ENCODE data around the gene FBXO8.

Gene FBXO8

DNA sequence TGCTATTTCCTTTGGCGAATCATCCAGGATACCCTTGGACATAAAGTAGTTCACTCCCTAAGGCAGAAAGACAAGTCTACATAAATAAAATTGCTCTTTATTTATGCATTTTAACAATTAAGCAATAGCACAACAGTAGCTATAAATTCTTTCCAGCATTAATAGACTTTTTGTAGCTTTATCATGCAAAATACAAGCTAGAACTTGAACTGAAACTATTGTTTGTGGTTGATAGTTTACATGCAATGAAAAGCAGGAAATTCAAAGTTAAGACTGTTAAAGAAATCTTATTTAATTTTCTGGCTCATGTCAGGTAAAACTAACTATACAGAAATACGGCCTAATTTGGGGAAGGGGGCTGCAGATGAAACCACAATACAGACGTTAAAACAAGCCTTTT, 42.3 kb downstream of the FBXO8 start:
- DNase-seq, result no peak

DNA sequence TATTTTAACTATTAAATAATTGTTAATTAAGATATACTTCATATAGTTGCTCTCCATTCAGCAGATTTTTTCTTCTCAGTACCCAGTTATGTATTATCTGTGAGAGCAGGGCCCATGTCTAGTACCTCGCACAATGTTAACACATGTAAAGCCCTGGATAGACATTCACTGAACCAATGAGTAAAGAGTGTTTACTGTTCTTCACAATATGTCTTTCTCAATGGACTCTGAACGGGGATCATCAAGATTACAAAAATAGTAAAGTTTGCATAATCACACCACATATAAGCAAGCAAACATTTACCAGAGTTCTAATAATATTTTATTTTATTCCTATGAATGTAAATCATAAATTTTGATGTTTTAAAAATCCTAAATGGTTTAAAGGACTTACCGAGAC, 47.1 kb downstream of the FBXO8 start:
- no peak for DNase-seq

DNA sequence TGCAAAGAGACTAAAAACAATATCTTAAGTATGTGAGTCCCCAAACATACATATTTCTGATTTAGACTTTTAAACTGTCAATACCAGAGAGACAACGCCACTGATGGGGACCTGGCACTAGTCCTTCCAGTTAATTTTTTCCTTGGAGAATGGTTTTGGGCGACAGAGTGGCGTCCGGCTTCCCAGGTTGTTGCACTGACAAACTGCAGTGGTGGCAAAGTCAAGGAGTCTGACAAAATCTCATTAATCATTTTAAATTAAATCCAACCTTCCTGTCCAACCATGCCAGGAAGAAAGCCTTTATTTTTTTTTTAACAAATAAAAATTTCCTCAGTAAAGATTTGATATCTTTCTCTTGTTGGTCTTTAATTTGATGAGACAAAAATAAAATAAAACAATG, 52.8 kb downstream of the FBXO8 start:
- DNase-seq, result no peak

DNA sequence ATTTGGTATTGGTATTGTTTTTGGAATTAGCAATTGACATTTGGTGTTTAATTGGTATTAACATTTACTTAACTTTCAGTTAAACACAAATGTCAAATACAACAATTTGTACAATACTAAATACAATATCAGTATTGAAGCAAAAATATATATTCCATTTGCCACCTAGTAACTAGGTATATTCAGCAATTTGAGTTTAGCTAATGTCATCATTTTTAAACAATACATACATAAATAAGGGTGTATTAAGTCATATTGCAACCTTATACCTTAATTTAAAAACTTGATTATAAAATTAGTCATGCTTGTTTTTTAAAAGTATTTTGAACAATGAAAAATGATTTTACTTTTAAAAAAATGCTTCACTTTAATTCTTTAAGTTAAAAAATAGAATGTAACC, 53.3 kb downstream of the FBXO8 start:
- no peak for DNase-seq

DNA sequence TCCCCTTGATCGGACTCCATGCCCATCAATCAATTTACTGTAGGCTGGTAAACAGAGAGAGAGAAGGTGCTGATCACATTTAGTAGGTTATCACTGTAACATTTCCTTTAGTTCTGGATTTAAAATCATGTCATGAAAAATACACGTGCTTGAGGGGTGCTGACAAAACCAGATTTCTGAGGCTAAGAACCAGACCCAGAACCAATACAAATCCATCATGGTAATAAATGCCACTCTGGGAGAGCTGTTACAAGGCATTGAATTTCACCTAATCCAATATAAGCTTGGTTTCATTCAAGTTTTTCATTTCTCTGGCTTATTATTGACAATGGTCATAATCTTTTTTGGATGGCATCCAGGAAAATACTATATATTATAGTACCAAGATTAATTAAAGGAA, 54.5 kb downstream of the FBXO8 start:
- DNase-seq, result no peak

DNA sequence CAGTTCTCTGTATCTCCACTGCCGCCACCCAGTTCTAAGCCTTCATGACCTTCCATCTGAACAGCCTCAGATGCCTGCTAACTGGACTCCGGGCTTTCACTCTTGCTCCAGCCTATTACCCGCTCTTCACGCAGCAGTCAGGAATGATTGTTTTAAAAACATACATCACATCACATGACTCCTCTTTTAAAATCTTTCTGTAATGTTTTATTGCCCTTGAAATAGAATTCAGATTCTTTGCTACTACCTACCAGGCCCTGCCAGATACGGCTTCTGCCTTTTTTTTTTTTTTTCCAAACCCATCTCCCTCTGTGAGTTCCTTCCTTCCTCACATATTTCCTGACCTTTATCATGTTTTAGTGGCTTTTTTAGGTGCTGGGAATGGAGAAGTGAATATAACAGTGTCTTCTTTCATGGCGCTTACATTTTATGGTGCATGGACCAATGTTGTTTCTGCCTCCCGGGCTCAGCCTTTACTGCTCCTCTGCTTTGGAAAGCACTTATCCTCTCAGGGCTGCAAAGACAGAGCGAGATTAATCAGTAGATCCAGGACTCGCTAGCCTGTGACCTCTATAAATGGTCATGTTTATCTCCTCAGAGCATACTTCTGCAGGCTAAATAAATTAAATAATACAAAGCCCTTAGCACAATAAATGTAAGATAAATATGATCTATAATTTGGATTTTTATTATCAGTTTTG, 58.0 kb downstream of the FBXO8 start:
- no peak for DNase-seq

DNA sequence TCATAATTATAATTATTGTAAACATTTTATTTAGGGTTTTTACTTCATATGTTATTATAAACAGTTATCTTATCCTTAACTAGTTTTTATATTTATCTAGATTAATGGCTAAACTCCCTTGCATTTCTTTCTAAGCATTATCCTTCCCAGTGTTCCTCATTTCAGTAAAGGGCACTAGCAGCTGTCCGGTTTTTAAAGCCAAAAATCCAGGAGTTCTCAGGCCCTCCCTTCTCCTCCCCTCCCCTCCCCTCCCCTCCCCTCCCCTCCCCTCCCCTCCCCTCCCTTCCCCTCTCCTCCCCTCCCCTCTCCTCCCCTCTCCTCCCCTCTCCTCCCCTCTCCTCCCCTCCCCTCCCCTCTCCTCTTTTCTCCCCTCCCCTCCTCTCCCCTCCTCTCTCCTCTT, 58.9 kb downstream of the FBXO8 start:
- no peak for DNase-seq

DNA sequence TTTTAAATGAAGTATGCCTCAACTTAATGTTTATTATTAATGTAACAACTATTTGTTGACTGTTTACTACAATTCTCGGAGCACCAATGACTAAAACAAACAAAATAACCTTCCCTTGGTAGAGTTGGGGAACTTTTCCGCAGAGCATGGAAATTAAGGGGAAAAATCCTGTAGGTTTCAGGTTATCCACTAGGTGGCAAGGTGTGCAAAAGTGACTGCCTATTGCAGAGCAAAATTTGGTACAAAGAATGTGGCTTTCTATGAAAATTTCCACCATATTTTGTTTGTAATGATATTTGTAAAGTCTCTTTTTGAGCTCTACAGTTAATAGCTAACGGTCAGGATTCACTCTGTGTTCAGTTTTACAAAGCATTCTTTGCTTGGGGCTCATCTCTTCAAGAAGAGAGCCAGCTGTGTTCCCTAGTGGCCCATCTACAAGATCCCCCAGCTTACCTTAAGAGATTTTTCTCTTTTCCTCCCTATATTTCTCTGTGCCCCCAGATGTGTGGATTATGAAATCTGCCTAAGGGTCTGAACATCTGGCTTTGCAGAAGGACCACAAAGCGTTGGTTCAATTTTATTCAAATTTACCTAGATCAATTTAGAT, 61.1 kb downstream of the FBXO8 start:
- peak; percentile 33 for DNase-seq

DNA sequence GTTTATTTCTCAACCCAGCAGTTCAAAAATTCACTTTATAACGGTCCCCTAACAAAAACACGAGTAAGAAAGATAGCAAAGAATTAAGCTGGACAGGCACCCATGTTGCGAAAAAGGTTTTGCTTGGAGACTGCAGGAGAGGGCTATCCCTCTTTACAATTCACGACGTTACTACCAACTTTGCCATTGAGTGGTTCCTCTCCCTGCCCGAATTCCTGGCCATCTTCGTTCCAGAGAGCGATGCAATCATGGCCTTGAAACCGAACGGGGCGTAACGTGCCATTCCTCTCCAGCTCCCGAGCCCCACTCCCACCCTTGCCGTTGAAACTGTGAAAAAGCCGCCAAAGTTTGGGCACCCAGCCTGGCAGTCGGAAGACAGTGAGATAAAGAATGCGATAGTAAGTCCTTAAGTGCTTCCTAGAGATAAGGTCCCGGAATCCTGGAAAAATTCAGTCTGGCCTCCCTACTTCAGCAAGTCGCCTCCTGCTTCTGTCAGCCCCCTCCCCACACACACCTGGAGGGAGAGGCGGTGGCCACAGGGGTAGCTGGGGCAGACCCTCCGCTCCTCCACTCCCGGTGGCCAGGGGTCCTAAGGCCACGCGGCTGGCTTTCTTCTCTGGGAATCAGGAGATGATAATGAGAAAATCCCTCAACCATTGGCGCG, 65.2 kb downstream of the FBXO8 start:
- DNase-seq, result no peak

DNA sequence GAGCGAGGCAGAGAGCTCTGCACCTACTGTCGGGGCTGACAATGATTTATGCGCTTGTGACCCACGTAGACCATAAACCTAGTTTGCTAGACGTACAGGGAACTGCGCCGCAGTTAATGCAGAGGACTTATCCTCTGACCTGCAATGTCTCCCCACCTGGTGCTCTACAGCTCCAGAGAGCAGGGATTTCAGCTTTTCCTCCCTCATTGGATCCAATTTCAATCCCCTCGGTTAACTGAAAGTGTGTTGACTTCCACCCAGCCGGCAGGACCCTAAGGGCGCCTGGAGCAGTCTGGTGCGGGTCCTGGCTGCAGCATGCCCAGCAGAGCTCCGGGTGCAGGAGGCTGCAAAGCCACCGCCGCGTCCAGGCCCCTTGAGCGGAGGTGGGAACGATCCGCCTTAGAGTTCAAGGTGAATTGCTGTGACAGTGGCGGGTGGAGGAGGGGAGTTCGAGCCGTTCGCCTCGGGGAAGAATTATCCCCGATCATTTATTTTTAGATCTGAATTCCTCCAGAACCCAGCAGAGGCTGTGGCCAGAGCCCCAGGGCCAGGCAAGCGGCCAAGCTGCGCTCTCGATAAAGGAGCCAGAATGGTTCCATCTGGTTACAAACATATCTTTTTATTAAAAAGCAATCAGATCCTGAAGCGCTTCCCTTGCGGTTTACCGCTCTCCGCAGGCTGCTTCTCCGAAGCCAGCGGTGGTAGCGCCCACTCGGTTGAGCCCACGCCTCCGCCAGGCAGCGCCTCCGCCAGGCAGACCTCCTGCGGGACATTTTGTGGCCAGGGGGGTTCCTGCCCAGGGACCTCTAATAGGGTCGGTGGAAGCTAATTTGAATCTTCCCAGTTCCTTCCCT, 66.0 kb downstream of the FBXO8 start:
- DNase-seq, result peak; percentile 20

DNA sequence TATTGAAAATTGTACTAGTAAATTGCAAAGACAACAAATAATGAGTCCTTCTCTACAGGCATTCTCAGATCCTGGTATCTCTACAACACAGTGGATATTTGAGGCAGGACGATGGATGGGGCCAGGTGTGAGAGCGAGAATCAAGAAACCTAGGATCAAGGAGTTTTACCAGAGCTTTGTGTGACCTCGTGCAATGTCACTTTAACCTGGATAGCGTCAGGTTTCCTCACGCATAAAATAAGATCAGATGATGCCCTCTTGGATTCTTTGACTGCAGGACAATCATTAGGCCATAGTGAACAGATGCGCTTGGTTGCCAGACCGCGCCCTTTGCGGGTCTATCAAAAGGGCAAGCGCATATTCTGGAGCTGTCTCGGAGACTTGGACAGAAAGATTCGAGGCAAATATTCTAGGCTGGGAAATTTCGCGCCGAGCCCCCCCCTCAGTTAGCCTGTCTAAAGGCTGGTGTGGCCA, 66.6 kb downstream of the FBXO8 start:
- no peak for DNase-seq

DNA sequence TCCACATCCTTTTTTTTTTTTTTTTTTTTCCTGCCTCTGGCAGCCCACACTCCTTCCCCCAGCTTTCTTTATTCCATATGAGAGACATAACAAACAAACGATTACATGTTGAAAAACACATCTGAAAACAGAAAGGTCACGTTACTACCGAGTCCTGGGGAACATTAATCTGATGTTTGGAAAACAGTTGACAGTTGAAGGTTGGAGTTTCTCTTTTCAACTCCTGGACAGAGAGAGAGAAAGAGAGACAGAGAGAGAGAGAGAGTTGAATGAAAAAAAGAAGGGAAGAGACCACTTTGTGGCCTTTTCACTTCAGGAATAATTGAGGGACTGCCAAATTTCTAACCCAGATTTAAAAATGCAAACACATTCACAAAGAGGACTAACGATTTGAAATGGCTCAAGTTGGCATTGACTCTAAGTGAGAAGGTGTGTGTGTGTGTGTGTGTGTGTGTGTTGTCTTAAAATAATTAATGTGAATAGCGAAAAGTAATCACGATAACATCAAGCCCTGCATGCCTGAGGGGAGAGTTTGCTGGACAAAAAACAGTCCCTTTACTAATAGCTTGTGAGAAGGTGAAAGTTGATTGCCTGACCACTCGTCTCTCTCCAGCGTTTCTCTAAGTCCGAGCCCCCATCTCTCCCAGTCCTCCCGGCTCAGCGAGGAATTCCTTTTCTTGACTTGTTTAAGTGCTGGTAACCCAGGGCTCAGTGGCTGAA, 67.3 kb downstream of the FBXO8 start:
- no peak for DNase-seq

DNA sequence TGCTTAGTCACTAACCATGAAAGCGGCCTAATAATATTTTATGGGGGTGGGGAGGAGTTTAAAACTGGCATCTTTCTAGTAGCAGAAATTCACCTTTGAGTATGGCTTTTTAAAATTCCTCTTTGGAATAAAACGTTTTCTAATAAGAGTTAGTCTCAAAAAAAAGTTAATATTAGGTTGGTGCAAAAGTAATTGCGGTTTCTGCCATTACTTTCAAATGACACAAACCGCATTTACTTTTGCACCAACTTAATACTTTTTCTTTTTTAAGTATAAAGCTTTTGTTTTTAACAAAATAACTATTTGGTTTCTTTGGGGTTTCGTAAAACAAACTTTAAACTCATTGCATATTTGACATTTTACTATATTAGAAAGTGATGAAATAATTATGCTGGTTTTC, 68.4 kb downstream of the FBXO8 start:
- DNase-seq, result no peak

DNA sequence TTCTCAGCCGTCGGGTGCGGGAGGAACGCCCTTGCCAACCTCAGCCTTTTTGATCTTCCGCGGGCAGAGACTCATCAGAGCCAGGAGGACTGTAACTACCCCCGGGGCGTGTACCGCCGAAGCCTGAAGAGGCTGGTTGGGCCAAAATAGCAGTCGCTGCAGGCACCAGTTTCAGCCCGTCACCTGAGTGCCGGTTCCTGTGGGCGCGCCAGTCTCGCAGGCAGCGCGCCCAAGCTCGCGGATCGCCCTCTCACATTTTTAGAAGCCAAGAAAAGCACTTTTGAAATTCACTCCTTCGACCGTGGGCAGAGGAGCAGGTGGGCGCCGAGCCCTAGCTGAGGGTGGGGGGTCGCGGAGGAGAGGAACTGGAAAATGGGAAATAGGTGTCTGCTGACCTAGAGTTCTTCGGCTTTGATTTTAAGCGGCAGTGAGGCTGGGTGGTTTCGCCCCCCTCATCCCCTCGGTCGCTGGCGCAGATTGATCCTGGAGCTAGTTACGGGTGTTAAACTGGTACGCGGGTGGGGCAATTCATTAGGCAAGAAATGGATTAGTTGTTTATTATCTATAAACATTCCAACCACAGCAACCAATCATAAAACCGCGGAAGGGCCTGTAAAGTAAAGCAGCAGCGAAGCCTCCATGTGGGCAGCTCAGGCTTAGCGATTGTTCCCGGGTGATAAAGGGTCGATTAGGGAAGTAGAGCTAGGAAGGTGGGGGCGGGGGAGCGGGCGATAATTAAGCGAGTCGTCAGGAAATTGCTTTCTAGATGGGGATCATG, 69.2 kb downstream of the FBXO8 start:
- no peak for DNase-seq

DNA sequence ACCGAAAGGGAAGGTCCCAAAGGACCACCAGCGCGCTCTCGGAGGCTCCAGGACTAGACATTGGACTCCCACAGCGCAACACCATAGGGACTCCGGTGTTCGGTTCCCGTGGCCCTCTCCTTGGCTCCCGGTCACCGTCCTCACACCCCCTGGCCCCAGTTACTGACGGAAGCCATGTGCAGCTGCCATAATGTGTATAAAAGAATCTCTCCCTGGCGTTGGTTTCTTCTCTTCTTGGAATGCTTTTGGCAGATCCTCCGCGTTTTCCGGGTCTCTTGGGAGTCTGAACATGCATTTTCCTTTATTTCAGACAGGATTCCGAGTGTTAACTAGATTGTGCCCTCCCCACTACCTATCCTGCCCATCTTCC, 69.8 kb downstream of the FBXO8 start:
- DNase-seq, result no peak

DNA sequence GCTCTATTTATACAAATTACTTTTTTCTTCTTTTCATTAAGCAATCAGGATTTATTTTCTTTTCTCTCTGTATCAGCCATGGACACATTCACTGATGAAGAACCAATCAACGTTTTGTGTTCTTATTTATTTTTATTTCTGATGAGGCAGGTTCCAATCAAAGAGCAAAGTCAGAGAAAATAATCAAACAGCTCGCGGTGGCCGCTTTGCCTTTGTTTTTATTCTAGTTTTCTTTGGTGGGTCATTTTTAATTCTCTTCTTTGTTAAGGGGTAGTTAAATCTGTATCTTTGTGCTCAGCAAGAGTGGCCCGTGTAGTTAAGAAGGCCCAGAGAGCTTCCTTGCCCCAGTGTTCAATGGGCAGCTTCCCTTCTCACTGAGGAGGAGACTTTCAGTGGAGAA, 71.4 kb downstream of the FBXO8 start:
- no peak for DNase-seq

DNA sequence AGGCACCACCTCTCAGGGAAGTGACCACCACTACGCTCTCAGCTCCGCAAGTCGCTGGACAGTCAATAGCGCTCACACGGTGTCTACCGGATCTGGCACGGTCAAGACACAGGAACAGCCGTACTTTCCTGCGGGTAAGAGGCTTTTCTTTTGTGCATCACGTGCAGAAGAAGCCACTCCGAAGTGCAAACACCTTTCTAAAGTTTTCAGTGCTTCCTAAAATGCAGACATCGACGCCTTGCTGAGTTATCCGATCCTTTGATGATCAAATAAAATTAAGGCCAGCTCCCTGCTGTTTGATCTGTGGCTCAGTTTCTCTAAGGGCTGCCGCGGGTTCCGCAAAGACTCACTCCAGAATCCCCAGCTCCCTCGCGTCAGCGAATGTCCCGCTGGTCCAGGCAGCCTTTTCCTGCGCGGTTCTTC, 71.8 kb downstream of the FBXO8 start:
- DNase-seq, result no peak

DNA sequence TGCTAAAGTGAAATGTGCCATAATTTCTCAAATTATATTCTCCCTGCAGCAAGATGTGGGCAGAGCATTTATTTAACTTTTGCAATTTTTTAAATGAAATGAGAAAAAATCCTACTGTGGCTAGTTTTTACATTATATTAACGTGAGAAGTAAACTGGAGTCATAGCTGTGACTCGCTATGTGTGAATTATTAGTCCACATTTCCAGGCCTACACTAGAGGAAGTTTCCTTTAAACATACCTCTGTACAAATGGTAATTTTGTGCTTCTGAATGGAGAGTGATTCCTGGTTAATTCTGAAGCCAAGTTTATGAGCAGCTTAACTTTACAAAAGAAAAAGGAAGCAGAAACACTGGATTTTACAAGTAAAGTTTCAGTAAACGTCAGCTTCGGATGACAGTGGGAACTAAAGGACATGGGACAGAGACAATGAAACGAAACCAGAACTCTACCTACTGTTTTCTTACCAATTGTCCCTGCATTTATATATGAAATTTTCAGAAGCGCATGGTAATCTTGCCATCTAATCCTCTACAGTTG, 72.4 kb downstream of the FBXO8 start:
- DNase-seq, result no peak

DNA sequence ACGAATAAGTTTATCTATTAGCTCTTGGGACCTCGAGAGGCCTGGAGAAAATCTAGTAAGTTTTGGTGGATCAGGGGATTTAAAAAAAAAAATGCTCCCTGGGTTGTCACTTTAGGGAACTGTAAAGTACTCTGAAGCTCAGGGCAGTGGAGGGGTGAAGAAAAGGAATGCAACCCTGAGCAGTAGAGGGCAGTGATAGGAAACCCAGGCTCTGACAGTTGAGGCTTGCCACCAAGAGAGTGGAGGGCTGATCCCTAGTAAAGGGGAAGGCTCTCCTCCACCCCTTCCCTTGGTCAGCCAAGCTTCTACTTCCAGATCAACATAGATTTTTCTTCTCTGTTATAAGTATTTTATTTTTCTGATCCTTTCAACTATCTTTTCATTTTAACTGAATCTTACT, 73.1 kb downstream of the FBXO8 start:
- DNase-seq, result no peak

DNA sequence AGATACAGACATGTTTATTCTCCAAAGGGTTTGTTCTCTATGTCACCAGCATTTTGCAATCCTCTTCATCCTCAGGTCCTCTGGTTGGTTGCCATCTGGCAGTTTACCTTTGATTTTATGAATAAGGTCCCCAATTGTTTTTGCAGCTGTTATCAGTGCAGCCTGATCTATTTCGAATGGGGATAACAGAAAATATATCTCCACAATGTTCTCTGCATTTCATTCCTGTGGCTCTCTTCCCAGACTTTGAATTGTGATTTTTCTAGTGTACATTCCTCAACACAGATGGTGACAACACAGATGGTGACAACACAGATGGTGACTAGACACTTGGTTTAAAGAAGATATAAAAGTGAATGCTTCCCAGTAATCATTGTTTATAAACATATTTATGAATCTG, 74.1 kb downstream of the FBXO8 start:
- no peak for DNase-seq

DNA sequence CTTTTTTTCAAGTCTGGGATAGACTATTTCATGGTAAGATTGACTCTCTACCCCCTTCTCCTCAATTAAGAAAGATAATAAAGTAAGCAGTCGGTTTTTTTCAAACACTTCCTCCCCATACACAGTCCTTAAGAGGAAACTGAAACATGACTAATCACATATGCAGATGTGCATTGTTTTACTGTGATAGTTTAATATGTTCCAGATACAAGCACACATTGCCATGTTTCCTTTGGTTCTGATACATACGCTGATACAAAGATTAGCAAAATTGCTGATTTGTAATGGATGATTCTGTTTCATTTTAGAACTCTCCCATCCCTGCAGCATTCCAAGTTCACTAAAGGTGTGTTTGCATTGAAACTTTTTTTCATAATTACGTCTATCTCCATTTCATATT, 76.1 kb downstream of the FBXO8 start:
- DNase-seq, result no peak

Measured in CD4-positive, alpha-beta T cell treated with Interleukin-21 for 1 hour (primary cell).